AG08396 (cell line): ENCODE measurements around the gene RBM4.
"Not testable (repeated sequence)": the region's sequence is repeated elsewhere in the genome, so short reads cannot be mapped to it uniquely, and the experiment has no call there.

Source experiments
- DNase-seq: peaks from one replicate; pipeline ENCODE4 v3.0.0; 2012; ENCODE audit warnings: low spot score, mixed read lengths

RBM4 gene

DNA sequence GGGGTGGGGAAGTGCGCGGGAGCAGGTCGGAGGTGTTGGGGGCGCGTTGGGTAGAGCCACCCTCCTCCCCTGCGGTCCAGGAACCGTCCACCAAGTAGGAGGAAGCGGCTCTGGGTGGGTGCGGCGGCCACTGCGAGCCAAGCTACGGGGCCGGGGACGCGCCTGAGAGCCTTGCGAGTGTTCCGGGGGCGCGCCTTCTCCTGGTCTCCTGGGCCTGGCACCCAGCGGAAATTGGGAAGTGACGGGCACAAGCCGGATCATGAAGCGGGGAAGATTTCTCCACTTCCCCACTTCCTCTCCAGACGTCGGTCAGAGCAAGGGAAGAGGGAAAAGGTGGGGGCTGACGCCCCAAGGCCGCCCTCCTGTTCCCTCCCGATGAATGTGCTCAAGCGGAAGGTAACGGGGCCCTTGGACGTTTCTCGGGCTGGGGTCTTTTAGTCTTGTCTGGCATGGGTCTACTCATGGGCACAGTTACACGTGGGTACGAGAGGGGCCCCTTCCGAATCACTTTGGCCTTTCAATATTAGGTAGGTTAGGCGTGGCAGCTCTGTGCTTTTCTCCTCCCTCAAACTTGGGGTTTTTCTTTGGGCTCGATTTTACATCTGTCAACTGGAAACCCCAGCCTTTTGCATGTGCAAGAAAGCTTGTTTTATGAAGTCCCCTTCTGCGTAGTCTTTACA lies 21.2 kb upstream of the RBM4 start:
- DNase-seq, result peak; percentile 46

- peak; percentile 50 for DNase-seq
Measured at GRCh38 chr11:66619080-66619554, 19.4 kb upstream of the RBM4 start.

DNA sequence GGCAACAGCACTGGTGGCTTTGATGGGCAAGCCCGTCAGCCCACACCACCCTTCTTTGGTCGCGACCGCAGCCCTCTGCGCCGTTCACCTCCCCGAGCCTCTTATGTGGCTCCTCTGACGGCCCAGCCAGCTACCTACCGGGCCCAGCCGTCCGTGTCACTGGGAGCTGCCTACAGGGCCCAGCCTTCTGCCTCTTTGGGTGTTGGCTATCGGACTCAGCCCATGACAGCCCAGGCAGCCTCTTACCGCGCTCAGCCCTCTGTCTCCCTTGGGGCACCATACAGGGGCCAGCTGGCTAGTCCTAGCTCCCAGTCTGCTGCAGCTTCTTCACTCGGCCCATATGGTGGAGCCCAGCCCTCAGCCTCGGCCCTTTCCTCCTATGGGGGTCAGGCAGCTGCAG lies 14.1 kb upstream of the RBM4 start:
- DNase-seq, result no peak

GRCh38 chr11:66625041-66625751 lies 13.3 kb upstream of the RBM4 start:
- no peak for DNase-seq

DNA sequence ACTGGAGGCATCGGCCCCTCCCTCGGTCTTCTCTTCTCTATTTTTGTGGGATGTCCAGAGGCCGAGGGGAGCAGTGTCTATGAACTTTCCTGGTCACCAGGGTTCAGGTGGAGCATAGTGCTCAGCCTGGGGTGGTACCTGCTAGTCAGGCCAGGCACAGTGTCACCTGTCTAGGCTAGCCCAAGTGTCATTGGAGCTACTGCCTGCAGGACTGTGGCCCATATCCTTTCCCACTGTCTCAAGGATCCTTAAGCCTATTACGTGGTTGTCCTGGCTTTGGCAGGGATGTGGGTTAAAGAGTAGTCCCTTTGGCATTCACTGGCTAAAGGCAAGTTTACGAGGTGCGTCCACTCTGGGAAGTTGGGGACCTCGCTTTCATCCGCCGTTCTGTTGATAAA lies 12.8 kb upstream of the RBM4 start:
- DNase-seq, result no peak

DNA sequence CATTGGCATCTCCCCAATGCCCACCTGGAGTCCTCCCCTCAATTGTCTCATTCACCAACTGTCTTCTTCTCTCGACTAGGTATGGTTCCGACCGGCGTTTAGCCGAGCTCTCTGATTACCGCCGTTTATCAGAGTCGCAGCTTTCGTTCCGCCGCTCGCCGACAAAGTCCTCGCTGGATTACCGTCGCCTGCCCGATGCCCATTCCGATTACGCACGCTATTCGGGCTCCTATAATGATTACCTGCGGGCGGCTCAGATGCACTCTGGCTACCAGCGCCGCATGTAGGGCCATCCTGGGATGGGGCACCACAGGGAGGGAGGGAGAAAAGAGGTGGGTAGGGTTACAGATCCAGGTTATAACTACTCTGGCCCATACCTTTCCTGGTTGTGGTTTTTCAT lies 12.1 kb upstream of the RBM4 start:
- no peak for DNase-seq

GRCh38 chr11:66626926-66627325 lies 11.6 kb upstream of the RBM4 start:
- no peak for DNase-seq

DNA sequence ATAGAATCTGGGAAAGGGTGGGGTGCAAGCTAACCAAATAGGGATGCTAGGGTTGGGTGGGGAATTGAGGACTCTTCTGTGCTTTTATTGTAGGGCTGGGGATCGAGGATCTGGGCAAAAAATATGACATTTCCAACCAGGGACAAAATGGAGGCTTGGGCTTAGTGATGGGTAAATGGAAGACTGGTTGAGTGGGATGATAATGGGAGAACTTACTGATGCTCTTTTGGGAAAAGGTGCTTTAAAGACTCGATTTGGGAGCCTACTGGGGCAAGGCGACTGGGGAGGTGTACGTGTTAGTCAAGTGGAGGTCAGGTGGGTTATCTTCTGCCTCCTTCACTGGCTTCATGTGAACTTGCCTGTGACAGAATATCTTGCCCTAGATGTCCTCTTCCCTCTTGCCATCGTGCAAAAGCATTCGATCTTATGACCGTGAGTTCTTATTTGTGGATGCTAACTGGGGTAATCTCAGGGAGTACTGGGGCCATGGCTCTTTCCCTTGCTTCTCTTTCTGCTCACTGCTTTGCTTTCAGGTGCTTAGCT lies 10.4 kb upstream of the RBM4 start:
- no peak for DNase-seq

DNA sequence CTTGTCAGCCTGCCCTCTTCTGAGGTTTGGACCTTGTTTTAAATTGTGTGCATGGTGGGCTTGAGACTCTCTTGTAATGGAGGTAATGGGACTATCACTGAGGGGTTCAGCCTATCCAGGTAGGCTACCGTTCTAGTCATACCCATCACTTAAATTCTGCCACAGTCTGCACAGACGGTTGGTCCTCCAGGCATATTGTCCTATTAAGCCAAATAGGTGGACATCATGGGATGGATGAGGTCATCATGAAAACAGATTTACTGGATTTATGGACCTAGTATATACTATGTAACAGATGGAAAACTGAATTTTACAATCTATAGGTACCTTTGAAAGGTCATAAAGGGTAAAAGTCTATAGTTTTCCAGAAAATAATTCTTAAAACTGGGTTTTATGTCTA lies 9.1 kb upstream of the RBM4 start:
- DNase-seq, result no peak

- no peak for DNase-seq
Measured at GRCh38 chr11:66631883-66632282, 6.6 kb upstream of the RBM4 start.

GRCh38 chr11:66632952-66633351 lies 5.6 kb upstream of the RBM4 start:
- no peak for DNase-seq

- no peak for DNase-seq
Measured at GRCh38 chr11:66636411-66636810, 2.1 kb upstream of the RBM4 start.

DNA sequence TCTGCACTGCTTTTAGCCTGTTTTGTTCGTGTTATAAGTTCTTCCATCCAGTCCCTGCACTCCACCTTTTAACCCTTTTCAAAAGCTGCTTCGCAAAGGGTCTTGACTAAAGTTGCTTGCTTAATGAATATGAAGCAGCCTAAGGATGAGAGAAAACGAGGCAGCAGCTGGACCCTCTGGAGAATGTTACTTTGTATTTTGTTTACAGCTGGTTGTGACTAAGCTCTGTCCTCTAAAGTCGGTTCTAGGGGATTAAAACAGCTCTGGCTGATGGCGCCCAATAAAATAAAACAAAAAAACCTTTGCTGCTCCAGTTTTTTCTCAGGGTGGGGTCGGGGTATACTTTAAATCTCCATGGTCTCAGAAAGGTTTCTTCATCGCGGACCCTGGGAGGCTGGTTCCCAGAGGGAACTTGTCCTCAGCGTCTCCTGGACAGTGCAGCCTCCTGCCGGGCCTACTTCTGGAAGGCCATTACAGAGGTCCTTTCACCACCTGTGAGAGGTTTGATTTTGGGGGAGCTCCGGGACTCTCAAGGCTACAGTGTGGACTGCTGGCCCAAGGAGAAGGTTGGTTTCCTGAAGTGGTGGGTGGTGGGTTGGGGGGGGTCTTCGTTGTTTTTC lies 836 bp upstream of the RBM4 start:
- DNase-seq, result no peak

DNA sequence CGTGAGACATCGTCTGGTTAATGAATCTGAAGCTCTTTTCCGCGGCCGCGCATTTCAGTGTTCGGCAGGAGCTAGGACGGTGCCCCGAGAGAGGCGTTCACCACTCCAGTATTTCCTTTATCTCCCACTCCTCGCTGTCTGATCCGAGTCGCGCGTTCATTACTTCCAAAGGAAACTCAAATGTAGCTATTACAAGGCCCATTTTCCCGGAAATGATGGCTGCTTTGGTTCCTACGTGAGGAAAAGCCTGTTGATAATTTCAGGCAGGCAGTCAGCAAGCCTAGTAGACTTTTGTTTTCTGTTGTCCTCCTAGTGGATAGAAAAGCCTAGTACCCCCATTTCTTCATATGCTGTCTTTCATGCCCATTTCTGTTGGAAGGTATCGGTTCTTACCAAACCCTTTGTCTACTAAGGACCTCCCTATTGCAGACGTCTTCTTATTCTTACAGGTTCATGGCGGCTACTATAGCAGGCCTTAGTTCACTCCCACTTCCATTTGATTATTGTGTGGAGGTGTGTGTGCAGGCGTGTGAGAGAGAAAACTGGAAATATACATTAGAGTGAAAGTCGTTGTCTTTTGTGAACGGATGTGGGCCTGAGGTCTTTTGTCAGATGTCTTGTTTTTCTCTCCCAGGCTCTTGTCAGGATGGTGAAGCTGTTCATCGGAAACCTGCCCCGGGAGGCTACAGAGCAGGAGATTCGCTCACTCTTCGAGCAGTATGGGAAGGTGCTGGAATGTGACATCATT lies 737 bp downstream of the RBM4 start:
- no peak for DNase-seq

DNA sequence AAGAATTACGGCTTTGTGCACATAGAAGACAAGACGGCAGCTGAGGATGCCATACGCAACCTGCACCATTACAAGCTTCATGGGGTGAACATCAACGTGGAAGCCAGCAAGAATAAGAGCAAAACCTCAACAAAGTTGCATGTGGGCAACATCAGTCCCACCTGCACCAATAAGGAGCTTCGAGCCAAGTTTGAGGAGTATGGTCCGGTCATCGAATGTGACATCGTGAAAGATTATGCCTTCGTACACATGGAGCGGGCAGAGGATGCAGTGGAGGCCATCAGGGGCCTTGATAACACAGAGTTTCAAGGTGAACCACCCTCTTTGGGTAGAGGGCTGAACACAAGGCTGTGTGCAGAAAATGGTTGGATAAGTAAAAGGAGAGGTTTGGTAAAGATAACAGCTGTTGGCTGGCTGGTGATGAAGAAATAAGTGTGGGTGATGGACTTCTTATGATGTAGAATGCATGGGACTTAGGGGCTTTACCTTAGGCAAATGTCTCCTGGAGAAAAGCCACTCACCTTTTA lies 1.4 kb downstream of the RBM4 start:
- not testable (repeated sequence) for DNase-seq

GRCh38 chr11:66641834-66642233 lies 3.3 kb downstream of the RBM4 start:
- no peak for DNase-seq

- no peak for DNase-seq
Measured at GRCh38 chr11:66643745-66644437, 5.4 kb downstream of the RBM4 start.

DNA sequence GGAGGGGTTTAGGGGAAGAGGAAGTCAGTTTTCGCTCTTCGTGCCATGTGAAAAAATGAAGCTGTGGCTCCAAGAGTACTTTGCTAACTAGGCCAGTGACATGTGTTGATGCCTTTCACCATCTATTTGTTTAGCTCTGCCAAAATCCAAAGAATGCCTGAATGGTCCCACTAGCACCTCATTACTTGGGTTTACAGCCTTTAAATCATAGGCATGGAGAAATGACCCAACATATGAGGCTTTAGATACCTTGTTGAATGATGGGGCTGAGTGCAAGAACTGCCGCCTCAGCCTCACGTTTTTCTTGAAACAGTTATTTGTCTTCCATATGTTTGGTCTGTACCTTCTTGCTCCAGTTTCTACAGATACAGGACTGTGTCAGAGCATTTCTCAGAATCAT lies 8.3 kb downstream of the RBM4 start:
- DNase-seq, result no peak

DNA sequence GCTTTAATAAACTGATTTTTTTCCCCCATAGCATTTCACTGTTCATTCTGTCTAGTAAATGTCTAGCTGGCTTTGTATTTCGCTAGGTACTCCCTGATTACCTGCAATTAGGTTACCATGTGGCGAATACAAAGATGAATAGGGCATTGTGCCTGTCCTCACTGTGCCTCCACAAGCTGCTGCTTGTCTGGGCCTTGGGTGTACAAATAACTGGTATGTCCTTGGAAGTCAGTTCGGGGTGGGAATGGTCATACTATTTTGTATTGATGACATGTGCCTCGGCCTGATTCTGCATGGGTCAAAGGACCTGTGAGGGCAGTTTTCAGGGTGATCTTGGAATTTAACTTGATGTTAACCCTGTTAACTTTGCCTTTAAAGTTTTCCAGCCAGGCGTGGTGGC lies 11.4 kb downstream of the RBM4 start:
- DNase-seq, result no peak

GRCh38 chr11:66651016-66651415 lies 12.5 kb downstream of the RBM4 start:
- DNase-seq, result no peak

DNA sequence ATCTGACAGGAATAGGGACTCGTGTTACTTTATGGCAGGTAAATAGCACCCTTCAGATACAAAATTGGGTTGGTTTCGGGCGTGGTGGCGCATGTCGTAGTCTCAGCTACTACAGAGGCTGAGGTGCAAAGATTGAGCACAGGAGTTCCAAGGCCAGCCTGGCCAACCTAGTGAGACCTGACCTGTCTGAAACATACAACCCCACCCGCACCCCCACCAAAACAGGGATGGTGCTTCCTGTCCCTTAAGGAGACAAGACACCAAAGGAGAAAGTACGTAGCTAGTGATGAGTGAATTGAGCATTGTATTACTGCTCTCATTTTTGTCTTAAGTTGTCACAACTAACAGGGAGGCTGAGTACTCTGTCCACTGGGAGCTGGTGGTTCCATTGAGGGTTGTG lies 14.1 kb downstream of the RBM4 start:
- no peak for DNase-seq

GRCh38 chr11:66653123-66653522 lies 14.6 kb downstream of the RBM4 start:
- no peak for DNase-seq
